NCI-H345 (cell line): ENCODE results near the gene KRI1.

Experiments
- DNase-seq: peaks from one replicate; lab custom pipeline; 2025; lab: John Stamatoyannopoulos, UW

Gene KRI1

DNA sequence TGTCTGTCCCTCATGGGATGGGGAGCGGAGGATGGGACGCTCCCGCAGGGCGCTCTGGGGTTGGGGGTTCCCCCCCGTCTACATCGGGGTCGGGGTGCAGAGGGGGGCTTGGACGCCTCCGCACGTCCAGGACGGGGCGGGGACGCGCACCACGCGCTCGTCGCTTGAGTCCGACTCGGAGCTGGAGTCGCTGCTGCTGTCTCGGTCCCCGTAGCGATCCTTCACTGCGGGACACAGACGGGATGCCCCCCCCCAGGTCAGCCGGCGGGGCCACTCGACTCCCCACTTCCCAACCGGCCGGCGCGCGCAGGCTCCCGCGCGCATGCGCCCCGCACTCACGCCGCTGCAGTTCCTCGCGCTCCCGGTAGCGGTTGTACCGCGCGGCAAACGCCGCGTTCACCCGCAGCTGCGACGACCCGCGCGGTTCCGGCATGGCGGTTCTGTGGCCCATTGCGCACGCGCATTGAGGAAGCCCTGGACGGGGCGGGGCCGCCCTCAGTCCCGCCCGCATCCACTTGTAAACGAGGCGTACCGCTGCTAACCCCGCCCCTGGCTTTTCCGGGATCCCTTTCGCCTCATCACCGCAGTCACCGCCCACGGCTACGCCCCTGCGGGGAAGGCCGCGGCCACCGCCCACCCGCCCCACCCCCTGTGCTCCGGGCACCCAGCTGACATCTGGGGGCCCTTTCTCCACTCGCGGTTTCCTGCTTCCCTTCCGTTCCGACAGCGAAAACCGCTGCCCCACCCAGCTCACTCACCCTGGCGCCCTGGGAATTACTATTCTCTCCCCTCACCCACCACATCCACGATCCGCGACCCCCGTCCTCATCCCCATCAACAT is at the start of gene KRI1:
Gene KRI1 (minus strand): TSS at position 444 of the 841 bp plus-strand sequence. CDS start 11 bp downstream, at position 433.
- peak; percentile 97 for DNase-seq

DNA sequence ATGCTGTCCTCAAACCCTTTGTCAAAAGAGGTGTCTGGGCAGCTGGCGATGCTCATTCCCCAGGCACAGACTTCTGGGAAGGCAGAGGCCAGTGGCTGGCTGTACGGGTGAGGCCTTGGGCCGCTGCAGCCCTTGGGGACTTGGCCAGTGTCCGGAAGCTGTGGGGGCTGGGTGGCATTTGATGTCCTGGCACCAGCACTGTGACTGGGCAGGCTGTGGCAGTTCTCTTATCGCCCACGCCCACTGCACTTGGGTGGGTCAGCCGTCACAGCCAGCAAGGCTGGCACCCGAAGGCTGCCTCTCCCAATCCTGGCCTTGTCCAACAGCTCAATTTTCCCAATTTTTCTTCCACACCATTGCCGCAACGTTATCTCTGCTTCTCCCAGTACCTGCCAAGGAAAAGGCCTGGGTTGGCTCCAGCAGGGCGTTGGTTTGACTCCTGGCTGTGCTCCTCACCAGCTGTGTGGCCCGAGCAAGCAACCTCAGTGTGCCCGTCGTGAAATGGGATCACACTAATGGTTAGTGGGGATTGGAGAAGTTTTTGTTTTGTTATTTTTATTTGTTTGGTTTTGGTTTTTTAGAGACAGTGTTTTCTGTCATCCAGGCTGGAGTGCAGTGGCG is 46.8 kb upstream of the KRI1 start:
- DNase-seq, result no peak

DNA sequence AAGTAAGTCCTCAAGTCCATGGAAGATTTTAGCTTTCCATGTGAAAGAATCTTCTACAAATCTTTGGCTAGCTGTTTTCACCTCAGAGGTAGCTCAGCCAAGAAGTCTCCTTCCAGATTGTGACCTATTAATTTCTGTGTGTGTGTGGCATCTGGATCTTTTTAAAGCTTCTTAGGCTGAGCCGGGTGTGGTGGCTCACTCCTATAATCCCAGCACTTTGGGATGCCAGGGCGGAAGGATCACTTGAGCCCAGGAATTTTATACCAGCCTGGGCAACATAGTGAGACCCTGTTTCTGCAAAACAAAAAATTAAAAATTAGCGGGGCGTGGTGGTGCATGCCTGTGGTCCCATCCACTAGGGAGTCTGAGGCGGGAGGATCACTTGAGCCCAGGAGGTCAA is 46.1 kb upstream of the KRI1 start:
- DNase-seq, result no peak

DNA sequence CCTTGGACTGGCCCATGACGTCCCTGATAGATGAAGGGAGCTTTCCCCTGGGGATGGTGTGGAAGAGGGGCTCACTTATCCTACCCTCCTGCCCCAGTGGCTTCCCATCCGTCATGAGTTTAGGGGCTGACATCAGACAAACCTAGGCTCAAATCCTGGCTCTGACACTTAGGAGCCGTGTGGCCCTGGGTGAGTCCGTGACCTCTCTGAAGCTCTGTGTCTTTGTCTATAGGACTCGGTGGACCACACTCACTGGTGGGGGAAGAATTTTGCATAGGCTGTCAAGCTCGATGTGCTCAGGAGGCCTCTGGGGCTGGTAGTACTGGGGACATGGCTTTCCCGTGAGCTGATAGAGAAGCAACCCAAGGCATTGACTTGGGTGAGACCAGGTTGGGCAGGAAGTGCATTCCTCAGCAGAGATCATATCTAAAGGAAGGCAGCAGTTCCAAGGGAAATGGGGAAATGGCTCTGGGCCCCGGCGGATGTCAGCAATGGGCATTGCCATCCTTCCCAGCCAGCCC is 38.7 kb upstream of the KRI1 start:
- DNase-seq, result no peak

GRCh38 chr19:10603873-10604459 is 38.2 kb upstream of the KRI1 start:
- no peak for DNase-seq

GRCh38 chr19:10603084-10603872 is 37.5 kb upstream of the KRI1 start:
- DNase-seq, result no peak

DNA sequence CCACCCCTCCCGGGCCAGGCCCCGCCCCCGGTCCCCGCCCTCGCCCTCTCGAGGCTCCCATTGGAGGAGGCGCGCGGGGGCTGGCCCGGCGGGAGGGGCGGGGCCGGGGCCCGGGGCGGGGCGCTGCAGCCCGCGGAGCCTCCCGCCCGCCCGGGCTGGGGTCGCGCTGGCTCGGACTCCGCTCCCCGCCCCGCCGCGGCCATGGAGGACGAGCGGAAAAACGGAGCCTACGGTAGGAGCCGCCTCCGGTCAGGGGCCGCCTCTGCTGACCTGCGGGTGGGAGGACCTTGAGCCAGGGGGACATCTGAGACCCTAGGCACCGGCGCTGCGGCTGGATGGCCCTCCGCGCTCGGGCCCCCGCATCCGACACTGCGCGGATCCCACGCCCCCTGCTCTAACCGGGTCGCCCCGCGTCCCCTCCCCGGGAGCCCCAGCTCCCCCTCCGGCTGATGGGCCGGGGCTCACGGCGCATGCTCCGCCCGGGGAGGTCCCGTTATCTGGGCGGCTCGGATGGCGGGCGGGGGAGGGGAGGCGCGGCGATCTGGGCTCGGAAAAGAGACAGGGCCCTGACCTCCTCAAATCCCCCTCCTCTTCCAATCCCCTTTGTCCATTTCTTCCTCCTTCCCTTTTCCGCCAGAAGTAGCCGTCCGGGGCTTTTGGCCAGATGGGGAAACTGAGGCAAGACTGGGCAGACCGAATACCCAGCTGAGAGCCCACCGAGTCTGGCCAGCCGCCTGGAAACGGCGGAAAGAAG is 36.7 kb upstream of the KRI1 start:
- peak; percentile 81 for DNase-seq

GRCh38 chr19:10601999-10602329 is 36.2 kb upstream of the KRI1 start:
- DNase-seq, result no peak

DNA sequence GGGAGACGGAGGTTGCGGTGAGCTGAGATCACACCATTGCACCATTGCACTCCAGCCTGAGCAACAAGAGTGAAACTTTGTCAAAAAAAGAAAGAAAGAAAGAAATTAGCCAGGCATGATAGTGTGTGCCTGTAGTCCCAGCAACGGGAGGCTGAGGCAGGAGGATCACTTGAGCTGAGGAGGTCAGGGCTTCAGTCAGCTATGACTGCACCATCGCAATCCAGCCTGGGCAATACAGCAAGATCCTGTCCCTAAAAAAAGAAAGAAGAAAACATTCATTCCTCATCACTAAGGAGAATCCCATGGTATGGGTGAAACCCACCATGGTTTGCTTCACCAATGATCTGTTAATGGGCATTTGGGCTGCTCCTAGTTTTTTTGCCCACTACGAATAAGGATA is 34.3 kb upstream of the KRI1 start:
- no peak for DNase-seq

GRCh38 chr19:10593820-10594637 is 28.2 kb upstream of the KRI1 start:
- DNase-seq, result no peak

- no peak for DNase-seq
These were observed 27.3 kb upstream of the KRI1 start for GRCh38 chr19:10593148-10593547.

DNA sequence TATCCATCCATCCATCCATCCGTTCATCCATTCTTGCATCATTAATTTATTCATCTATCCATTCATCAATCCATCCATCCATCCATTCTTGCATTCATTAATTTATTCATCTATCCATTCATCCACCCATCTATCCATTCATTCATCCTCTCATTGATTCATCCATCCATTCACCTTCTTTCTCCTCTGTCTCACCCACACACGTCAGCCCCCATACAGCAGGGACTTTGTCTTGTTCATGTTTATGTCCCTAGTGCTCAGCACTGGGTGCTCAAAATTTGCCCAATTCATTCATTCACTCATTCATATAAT is 22.0 kb upstream of the KRI1 start:
- DNase-seq, result no peak

DNA sequence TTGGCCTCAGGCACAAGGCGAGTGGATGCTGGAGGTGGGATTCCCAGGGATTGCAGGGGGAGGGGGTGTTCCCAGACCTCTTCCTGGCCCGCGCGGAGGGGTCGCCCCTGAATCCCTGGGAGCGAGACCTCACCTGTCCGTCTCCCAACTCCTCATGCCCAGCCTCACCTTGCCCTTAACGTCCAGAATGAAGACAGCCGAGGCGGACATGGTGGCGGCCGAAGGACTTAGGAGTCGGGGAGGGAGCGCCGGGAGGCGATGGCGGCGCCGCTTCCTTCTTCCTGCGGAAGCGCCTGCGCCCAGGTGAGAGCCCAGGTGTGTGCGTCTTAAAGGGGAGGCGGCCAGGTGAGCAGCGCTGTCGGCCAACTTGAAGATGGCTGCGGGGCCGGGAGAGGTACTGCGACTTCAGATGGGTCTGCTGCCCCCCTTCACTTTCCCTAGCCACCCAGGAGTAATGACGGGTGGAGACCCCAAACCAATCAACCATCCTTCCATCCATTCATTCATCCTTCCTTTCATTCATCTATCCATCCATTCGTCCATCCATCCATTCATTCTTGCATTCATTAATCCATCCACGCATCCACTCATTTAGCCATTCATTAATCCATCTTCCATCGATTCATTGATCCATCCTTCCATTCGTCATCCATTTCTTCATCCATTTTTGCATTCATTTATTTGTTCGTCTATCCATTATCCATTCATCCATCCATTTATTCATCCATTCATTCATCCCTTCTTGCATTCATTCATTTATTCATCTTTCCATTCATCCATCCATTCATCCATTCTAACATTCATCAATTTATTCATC is 21.4 kb upstream of the KRI1 start, which contains the start of gene AP1M2:
Gene AP1M2 (minus strand): TSS at position 291 of the 817 bp plus-strand sequence. CDS start 81 bp downstream, at position 210.
- peak; percentile 40 for DNase-seq

GRCh38 chr19:10586396-10586795 is 20.6 kb upstream of the KRI1 start:
- no peak for DNase-seq

- no peak for DNase-seq
These were observed 17.4 kb upstream of the KRI1 start for GRCh38 chr19:10583036-10583776.

- DNase-seq, result no peak
These were observed 16.3 kb upstream of the KRI1 start for GRCh38 chr19:10582091-10582490.

DNA sequence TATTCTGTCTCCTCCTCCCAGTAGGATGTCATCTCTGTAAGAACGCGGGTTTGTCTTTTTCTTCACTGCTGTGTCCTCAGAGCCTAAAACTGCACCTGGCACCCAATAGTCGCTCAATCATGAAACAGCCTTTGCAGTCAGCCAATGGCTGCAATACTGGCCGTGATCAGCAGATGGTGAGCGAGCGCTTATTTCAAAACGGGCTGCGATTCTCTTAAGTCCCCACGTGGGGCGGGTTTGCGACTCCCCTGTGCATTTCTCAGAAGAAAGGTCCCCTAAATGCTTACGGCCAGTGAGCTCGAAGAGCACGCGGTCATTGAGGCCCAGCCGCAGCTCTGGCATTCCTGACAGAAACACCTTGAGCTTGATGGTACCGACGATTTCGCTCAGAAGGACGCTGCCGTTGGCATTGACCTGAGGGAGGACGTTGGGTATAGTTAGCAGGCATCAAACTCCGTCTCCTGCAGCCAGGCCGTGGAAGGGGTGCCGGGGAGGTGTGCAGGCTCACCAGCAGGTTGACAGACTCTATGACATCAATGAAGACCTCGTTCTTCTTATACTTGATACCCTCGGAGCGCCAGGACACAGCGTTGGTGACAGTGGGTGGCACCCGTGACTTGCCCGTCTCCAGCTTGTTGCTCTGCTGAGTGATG is 15.3 kb upstream of the KRI1 start:
- peak; percentile 77 for DNase-seq

DNA sequence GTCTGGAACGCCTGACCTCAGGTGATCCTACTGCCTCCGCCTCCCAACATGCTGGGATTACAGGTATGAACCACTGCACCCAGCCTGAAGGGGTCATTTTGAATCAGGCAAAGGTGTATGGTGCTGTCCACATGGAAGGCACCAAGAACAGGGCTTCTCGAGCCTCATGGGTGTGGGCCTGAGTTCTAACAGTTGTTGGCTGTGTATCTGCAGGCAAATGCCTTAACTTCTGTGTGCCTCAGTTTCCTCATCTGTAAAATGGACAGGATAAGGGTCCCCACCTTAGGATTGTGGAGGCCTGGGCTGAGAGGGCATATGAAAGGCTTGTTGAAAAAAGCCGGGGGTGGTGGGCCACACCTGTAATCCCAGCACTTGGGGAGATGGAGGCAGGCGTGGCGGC is 12.1 kb upstream of the KRI1 start:
- DNase-seq, result no peak
